ENCODE data around the gene DIPK1A.

DNA sequence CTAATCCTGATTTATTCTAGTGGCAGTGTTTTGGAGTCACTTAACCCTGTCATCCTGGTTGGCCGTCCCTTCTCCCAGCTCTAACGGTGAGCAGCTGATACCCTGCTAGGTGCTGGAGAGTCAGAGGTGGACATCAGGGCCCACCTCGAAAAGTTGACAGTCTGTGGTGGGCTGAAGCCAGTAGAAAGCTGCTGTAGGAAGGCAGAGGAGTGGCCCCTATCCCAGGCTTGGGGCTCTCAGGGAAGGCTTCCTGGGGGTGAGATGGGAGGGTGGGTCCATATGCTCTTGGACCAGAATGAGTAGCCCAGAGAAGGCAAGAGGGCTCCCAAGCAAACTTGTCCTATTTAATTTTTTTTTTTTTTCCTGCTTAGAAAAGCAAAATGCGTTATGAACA lies 129.9 kb downstream of the DIPK1A start:
- TF ChIP-seq CTCF (conservative IDR thresholded peaks at IDR 0.05; ENCODE audit: low read depth, low read length) (no peak), EZH2phosphoT487 (IDR thresholded peaks at IDR 0.05; ENCODE audit: borderline replicate concordance, low read length) (no peak), EZH2 (IDR thresholded peaks at IDR 0.05; ENCODE audit: low read length, unreplicated experiment) (no peak)
